Lung (tissue), 12 donors: ENCODE measurements around the gene LRRIQ1. TPM values are rescaled to one million over a fixed set of nuclear protein-coding genes. Genes with fewer than 3 reads are reported as not detected.

Source experiments
- ATAC-seq: fragments of 200-7000 bp; cut with Tn5 transposase; one replicate; pipeline ENCODE4 v1.9.1; 2020; ENCODE audit warnings: moderate number of reproducible peaks; ENCODE audit not compliant: insufficient read depth, low FRiP score
- DNase-seq, 3 donors: peaks; one replicate each; pipeline ENCODE4 v3.0.0-alpha.2; 2013 to 2017
- H3K27ac ChIP-seq, 2 donors: one replicate each; pipeline ENCODE4 v1.5.1; 2013; ENCODE audit warnings: mild to moderate bottlenecking in 2 of 2, moderate library complexity in 2 of 2, control low read depth in 1 of 2, inconsistent platforms in 1 of 2, low read depth in 1 of 2, low read length in 1 of 2
- H3K27me3 ChIP-seq, 3 donors: one replicate each; pipeline ENCODE4 v1.5.1; 2013; ENCODE audit warnings: low read length in 2 of 3; ENCODE audit not compliant: control insufficient read depth in 3 of 3, insufficient read depth in 3 of 3
- H3K36me3 ChIP-seq, 4 donors: one replicate each; pipeline ENCODE4 v1.5.1; 2013; ENCODE audit warnings: low read length in 4 of 4, mild to moderate bottlenecking in 1 of 4, moderate library complexity in 1 of 4; ENCODE audit not compliant: control insufficient read depth in 4 of 4, insufficient read depth in 4 of 4
- H3K4me1 ChIP-seq, 5 donors: one replicate each; pipeline ENCODE4 v1.5.1; 2013; ENCODE audit warnings: low read length in 5 of 5, mild to moderate bottlenecking in 2 of 5, moderate library complexity in 1 of 5; ENCODE audit not compliant: control insufficient read depth in 5 of 5, insufficient read depth in 5 of 5
- H3K4me3 ChIP-seq: one replicate; pipeline ENCODE4 v1.5.1; 2013; ENCODE audit warnings: mild to moderate bottlenecking, control low read depth, moderate library complexity
- H3K9ac ChIP-seq, 2 donors: one replicate each; pipeline ENCODE4 v1.5.1; 2013; ENCODE audit warnings: low read length in 2 of 2, control low read depth in 1 of 2; ENCODE audit not compliant: insufficient read depth in 1 of 2
- H3K9me3 ChIP-seq, 4 donors: one replicate each; pipeline ENCODE4 v1.5.1; 2013; ENCODE audit warnings: low read length in 3 of 4, mild to moderate bottlenecking in 1 of 4, moderate library complexity in 1 of 4; ENCODE audit not compliant: control insufficient read depth in 4 of 4, insufficient read depth in 3 of 4
- WGBS, 2 donors: extraction: QIAGEN DNeasy Blood & Tissue Kit; methylation state at CpG; one replicate each; pipeline ENCODE4 v1.1.7; 2013; 5-methylcytosine and 5-hydroxymethylcytosine counted together
- polyA plus RNA-seq, 2 donors: library from polyadenylated mRNA; stranded (reverse); fragments of 200-250 nt; gene quantifications; one replicate each; pipeline ENCODE4 v1.2.1, GENCODE V29; 2013
- total RNA-seq, 2 donors: library from RNA; depleted of rRNA in 1 of 2; stranded (reverse); fragments of >200 nt in 1 of 2; gene quantifications; one replicate each; pipeline ENCODE4 v1.2.1, GENCODE V29; 2014 to 2021
- TF ChIP-seq, protein P1 (sequence below): IDR thresholded peaks from 2 replicates; pipeline ENCODE4 v1.5.1; 2012; ENCODE audit warnings: mild to moderate bottlenecking; ENCODE audit errors: control extremely low read depth, extremely low read depth
- donor health status: control.
- donor health status: control.
- donor health status: Bipolar disorder and iron deficiency.
- donor health status: healthy.
- donor health status: DM: yes; HTN: yes; CAD: no.

Gene LRRIQ1
- total and polyA plus RNA-seq, 4 donors: 3.4 to 33.2 (median 12.0) TPM

DNA sequence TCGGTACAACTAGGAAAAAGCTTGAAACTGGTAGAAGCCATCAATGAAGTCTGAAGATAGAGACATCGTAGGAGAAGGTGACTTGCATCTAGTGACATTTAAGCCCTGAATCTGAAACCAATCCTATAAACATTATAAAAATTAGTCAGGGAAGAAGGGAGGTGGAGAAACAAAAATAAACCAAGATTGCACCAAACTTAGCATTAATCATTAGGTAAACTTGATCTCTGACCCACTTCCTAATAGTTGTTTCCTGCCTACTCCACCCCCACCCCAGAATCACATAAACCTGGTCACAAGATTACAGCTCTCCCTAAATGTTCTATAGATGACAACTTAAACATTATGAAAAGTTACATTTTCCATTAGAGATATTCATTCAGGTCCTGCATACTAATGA lies 40.5 kb upstream of the LRRIQ1 start:
- TF ChIP-seq, protein P1, sequence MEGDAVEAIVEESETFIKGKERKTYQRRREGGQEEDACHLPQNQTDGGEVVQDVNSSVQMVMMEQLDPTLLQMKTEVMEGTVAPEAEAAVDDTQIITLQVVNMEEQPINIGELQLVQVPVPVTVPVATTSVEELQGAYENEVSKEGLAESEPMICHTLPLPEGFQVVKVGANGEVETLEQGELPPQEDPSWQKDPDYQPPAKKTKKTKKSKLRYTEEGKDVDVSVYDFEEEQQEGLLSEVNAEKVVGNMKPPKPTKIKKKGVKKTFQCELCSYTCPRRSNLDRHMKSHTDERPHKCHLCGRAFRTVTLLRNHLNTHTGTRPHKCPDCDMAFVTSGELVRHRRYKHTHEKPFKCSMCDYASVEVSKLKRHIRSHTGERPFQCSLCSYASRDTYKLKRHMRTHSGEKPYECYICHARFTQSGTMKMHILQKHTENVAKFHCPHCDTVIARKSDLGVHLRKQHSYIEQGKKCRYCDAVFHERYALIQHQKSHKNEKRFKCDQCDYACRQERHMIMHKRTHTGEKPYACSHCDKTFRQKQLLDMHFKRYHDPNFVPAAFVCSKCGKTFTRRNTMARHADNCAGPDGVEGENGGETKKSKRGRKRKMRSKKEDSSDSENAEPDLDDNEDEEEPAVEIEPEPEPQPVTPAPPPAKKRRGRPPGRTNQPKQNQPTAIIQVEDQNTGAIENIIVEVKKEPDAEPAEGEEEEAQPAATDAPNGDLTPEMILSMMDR: no peak
- no peak overlapping the region for H3K9ac ChIP-seq
- H3K9me3 ChIP-seq: no peaks in the 10 kb centered on the region
- H3K4me3 ChIP-seq: no peak overlapping the region
- no peak for DNase-seq
- no peak for ATAC-seq
- H3K36me3 ChIP-seq: no peaks in the 10 kb centered on the region
- no peaks in the 10 kb centered on the region for H3K27me3 ChIP-seq
- no peaks in the 10 kb centered on the region for H3K4me1 ChIP-seq
- H3K27ac ChIP-seq: no peak overlapping the region
- WGBS, 2 donors: 85 to 87% methylated on average over 2 of the region's 2 CpGs

DNA sequence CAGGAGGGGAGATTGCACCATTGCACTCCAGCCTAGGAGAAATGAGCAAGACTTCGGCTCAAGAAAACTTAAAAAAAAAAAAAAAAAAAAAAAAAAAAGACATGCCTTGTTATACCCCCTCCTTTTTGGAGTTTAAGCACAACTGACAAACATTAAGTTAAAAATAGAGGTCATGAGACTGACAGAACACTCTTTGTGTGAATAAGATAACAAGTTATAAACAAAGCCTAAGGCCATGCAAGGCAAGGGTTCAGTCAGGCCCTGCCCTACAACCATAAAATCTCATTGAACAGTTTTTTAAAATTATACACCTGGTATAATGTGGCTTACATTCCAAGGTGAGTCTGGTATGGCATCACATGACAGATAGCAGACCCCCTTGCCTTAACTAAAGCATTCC lies 39.4 kb upstream of the LRRIQ1 start:
- TF ChIP-seq, protein P1: no peak
- ATAC-seq: no peak
- no peak for DNase-seq

DNA sequence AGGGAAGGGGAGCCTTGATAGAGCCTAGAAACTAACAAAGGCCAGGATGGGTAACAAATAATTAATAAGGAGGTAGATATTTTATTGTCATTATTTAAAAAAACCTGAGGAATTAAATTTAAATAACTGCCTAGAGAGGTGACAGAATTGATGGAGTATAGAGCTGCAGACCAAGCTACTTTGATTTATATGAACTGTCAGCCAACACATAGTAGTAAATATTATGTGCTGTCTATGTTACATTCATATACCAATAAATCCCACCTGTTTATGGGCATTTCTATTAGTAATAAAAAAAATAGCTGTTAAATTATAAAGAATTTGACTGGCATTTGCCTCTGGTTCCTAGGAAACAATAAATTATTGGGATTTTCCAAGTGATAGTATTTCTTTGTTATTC lies 37.8 kb upstream of the LRRIQ1 start:
- Histone ChIP-seq H3K4me3 (no peak overlapping the region), H3K4me1 (no peaks in the 10 kb centered on the region), H3K9me3 (no peaks in the 10 kb centered on the region), H3K27ac (no peak overlapping the region), H3K27me3 (no peaks in the 10 kb centered on the region), H3K36me3 (no peaks in the 10 kb centered on the region), H3K9ac (no peak overlapping the region)
- DNase-seq (no peak), ATAC-seq (no peak)
- TF ChIP-seq, protein P1: no peak

More for the DNA sequence above, 39.4 kb upstream of the LRRIQ1 start:
- Histone ChIP-seq H3K27me3 (no peaks in the 10 kb centered on the region), H3K4me1 (no peaks in the 10 kb centered on the region), H3K9me3 (no peaks in the 10 kb centered on the region), H3K27ac (no peak overlapping the region), H3K4me3 (no peak overlapping the region), H3K36me3 (no peaks in the 10 kb centered on the region), H3K9ac (no peak overlapping the region)
- 72 to 75% methylated on average over 1 of the region's 1 CpG for WGBS, 2 donors

DNA sequence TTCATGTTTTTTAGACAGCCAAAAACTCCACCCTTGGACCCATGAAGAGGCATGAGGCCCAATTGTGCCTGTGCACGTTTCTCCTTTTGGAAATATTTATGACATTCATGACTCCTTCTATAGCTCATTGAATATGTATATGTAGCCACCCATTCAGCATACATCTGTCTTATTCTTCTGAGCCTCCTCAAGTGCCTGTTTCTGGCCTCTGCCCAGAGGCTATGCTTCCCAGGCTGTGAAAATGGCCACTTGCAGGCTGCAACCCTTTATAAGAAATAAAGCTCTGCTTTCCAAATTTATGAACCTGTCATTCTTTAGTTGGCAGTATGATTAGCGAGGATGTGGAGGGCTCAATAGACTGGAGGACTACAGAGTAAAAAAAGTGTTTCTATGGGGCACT lies 35.4 kb upstream of the LRRIQ1 start:
- ATAC-seq: no peak
- 72 to 73% methylated on average over 2 of the region's 2 CpGs for WGBS, 2 donors
- TF ChIP-seq, protein P1: no peak

More for the DNA sequence above, 35.4 kb upstream of the LRRIQ1 start:
- no peaks in the 10 kb centered on the region for H3K27me3 ChIP-seq
- no peaks in the 10 kb centered on the region for H3K4me1 ChIP-seq
- no peaks in the 10 kb centered on the region for H3K36me3 ChIP-seq
- DNase-seq: no peak
- no peaks in the 10 kb centered on the region for H3K9me3 ChIP-seq
- H3K4me3 ChIP-seq: no peak overlapping the region
- no peak overlapping the region for H3K27ac ChIP-seq
- no peak overlapping the region for H3K9ac ChIP-seq
